Measurements from ENCODE around the gene RAPSN.
A peak's percentile ranks its signal among the peaks of the same experiment; 100 is the strongest.

Gene RAPSN

DNA sequence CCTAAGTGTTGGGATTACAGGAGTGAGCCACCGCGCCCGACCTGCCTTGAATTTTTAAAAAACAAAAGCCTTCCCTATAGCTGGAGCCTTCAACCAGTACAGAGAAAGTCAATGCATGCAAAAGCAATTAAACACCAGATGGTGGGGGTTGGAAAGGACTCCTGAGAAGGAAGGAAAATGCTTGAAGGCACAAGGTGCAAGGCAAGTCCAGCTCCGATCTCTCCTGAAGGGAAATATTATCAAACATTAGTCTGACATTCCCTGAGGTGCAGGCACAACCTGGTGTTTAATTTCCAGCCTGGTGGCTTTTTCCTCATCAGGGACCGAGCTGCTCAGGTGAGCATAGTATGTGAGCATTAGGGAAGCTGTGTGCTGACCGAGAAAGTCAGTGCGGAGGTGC is 12.9 kb upstream of the RAPSN start:
- no peak for DNase-seq

DNA sequence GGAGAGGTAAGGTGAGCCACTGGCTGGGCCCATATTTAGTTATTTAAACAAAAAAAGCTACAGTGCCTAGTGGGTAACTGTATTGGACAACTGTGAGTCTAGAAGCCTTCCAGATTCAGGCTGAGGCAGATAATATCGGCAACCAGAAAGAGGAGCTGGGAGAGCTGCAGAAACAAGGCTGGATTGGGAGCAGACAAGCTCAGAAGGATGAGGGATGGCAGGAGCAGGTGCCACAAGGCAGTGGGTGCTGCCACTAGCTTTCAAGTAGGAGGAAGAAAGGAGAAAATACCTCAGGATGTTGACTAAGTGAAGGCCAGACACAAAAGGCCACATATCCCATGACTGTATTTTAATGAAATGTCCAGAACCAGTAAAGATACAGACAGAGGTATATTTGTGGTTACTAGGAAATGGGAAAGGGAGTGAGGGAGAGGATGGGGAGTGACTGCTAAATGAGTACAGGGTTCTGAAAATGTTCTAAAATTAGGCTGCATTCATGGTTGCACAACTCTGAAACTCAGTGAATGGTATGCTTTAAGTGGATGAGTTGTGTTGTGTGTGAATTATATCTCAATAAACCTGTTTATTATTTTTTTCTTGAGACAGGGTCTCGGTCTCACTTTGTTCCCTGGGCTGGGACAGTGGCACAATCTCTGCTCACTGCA is 11.8 kb upstream of the RAPSN start:
- no peak for DNase-seq

GRCh38 chr11:47454258-47454671 is 5.3 kb upstream of the RAPSN start:
- DNase-seq: peak; percentile 78

- no peak for DNase-seq
Observed at GRCh38 chr11:47453365-47453764, 4.4 kb upstream of the RAPSN start.

GRCh38 chr11:47451990-47452389 is 3.1 kb upstream of the RAPSN start:
- no peak for DNase-seq

- DNase-seq: no peak
Observed at GRCh38 chr11:47451436-47451835, 2.5 kb upstream of the RAPSN start.

DNA sequence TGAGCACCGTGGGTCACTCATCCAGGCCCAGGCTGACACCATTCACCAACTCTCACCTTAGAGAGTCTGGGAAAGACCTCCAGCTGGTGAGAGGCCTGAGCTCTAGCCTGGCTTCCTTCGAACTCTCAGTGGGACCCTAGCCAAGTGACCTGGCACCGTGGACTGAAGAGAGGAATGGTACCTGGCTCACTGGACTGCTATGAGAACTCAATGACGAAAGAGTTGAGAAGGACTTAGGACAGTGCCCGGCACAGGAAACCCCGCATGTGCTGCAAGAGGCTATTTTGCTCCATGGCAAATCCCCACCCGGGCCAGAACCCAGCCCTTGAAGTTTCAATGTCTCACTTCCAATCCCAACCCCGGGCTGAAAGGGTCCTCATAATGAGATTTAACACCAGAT is 605 bp upstream of the RAPSN start:
- no peak for DNase-seq

DNA sequence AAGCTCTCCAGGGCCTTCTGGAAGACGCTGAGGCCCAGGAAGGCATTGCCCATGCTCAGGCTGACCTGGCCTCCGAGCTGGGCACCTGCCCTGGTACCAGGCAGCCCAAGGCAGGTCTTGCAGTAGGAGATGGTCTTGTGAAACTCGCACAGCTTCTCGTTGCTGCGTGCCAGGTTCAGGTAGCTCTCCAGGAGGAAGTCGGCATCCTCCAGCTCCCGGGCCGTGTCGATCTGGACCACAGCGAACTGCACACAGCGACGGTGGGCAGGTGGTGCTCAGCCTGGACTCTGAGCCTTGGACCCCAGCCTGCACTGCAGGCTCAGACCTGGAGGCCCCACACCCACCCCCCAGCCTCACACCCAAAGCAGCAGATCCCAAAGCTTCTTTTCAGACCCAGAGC is 1.0 kb downstream of the RAPSN start:
- no peak for DNase-seq

DNA sequence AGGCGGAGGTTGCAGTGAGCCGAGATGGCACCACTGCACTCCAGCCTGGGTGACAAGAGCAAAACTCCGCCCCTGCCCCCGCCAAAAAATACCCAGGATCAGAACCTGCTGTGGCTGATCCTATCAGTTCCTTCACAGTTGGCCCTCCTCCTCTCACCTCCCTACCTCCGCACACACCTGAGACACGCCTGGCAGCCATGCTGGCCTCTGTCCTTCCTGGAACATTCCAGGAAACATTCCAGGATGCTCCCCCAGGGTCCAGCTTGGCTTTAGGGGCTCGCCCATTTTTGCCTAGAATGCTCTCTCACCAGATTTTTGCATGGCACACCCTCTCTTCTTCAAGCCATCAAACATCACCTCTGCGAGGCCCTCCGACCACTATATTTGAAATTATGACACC is 2.1 kb downstream of the RAPSN start:
- no peak for DNase-seq

DNA sequence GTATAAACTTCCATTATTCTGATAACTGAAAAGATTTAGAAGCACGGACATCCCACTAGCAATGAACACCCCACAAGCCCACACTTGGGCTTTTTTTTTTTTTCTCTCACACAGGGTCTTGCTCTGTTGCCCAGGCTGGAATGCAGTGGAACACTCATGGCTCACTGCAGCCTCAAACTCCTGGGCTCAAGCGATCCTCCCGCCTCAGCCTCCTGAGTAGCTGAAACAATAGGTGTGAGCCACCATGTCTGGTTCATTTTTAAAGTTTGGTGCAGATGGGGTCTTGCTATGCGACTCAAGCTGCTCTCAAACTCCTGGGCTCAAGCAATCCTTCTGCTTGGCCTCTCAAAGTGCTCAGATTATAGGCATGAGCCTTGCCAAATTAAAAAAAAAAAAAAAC is 3.1 kb downstream of the RAPSN start:
- no peak for DNase-seq

DNA sequence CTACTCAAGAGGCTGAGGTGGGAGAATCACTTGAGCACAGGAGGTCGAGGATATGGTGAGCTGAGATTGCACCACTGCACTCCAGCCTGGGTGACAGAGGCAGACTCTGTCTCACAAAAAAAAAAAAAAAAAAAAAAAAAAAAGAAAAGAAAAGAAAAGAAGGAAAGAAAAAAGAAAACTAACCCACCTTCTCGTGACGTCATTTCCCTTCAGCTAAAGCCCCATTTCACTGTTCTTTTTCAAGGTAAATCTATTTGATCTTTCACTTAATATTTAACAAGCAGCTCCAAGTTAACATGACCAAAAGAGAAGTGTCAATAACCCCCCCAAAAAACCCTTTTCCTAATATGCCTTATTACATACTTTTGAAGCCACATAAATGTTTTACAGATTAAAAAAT is 5.1 kb downstream of the RAPSN start:
- DNase-seq: no peak

DNA sequence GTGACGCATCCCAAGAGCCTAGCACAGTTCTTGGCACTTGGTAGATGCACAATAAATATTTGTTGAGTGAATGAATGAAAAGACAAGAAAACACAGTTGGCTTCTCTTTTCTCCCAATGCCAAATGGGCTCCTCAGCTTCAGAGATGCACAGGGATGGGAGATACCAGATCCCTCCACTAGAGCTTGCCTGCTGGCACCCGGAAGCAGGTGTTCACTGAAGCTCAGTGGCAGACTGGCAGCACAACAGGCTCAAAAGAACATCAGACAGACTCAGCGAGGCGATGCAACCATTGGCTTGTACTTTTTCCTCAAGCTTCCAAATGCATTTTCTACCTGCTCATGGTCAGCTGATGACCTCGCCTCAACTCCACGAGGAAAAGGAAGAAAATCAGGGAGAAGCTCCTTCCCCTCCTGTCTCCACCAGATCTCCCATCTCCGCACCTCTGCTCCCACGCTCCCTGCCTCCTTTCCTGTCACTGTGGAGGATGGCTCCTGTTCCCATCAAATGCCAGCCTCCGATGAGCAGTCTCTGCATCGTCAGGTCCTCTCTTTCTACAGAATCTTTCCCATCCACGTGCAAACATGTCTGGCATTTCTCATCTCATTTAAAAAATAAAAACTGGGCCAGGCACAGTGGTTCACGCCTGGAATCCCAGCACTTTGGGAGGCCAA is 5.8 kb downstream of the RAPSN start:
- DNase-seq: peak; percentile 70

DNA sequence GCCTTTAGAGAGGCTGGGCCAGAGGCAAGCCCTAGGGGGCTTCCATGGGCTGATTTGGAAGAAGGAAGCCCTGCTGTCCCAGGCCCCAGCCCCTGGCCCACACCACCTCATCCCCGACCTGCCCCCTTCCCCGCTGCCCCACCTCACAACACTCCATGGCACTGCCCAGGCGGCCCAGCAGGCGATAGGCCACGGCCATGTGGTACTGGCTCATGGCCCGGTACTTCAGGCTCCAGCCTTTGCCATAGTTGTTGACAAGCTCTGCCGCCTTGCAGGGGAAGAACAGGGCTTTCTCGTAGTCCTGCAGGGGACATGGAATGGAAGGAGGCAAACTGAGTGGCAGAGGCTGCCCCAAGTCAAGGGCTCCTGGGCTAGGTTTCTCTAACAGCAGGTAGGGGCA is 6.4 kb downstream of the RAPSN start:
- no peak for DNase-seq

DNA sequence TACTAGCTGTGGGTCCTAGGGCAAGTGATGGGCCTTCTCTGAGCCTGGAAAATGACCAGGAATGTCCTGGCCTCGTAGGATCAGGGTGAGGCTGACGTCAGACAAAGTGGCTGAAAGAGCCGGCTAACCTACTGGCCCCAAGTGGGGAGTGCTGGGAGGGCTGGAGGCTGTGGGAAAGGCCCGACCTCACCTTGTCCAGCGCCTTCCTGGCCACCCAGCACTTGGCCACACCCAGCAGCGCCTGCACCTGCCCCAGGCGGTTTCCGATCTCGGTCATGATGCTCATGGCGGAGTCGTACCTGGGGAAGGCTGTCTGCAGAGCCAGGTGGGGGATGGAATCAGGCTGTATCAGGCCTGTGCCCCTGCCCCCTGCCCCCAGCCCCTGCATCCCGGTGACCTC is 7.5 kb downstream of the RAPSN start:
- no peak for DNase-seq

GRCh38 chr11:47440054-47440476 is 8.9 kb downstream of the RAPSN start:
- DNase-seq: no peak

GRCh38 chr11:47438721-47439120 is 10.2 kb downstream of the RAPSN start:
- DNase-seq: no peak

- no peak for DNase-seq
Observed at GRCh38 chr11:47437746-47438418, 11.1 kb downstream of the RAPSN start.

DNA sequence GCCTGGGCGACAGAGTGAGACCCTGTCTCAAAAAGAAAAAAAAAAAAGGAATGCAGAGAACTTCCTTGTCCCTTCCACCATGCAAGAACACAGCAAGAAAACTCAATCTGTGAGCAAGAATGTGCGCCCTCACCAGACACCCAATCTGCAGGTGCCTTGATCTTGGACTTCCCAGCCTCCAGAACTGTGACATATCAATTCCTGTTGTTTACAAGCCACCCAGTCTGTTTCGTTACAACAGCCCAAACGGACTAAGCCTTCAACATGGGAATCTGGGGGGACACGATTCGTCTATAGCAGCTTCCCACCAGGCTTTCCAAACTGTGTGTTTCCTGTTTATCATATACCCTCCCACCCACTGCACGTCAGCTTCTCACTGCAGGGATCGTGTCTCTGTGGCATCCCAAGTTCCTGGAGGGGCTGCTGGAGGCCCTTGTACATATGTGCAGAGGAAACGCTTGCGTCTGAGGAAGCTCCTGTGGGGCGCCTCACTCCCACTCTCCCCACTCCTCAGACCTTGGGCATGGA is 11.7 kb downstream of the RAPSN start:
- no peak for DNase-seq

- DNase-seq: no peak
Observed at GRCh38 chr11:47436726-47437125, 12.2 kb downstream of the RAPSN start.

DNA sequence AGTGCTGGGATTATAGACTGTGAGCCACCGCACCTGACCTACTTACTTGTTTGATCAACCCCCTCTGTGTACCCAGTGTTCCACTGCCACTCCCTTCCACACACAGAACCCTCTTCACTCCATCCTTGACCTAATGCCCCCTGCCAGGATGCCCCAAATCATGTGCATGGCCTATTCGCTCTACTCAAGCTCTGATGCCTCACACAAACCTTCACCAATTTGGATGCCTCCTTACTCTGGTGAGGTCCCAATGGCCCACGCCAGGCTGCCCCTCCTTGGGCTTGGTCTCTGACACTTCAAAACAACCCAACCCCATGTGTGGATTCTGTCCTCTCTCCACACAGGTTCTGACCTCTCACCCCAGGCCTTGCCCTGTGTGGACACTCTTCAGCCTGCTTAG is 13.2 kb downstream of the RAPSN start:
- no peak for DNase-seq

DNA sequence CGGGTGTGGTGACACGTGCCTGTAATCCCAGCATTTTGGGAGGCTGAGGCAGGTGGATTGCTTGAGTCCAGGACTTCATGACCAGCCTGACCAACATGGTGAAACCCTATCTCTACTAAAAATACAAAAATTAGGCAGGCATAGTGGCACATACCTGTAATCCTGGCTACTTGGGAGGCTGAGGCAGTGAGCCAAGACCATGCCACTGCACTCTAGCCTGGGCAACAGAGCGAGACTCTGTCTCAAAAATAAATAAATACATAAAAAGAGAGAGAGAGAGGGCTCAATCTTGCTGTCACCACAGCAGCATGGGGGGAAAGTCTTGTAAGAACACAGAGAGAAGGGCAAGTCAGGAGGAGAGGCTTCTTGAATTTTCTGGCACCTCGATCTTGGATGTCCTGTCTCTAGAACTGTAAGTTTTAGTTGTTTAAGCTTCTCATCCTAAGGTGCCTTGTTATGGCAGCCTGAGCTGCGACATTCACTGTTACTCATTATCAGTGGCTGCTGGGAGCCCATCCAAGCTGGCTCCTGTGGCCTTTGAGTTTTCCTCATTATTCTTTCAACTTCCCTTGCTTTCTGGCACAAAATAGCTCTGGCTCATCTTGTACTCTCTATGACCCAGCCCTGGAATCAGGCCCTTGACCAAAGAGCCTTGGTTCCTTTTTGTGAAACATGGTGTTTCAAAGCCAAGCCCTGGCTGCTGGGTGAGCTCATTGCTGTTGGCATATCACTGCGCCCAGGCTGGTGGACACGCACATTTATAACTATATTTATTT is 14.7 kb downstream of the RAPSN start:
- DNase-seq: no peak

- DNase-seq: no peak
Observed at GRCh38 chr11:47433157-47433556, 15.8 kb downstream of the RAPSN start.

DNA sequence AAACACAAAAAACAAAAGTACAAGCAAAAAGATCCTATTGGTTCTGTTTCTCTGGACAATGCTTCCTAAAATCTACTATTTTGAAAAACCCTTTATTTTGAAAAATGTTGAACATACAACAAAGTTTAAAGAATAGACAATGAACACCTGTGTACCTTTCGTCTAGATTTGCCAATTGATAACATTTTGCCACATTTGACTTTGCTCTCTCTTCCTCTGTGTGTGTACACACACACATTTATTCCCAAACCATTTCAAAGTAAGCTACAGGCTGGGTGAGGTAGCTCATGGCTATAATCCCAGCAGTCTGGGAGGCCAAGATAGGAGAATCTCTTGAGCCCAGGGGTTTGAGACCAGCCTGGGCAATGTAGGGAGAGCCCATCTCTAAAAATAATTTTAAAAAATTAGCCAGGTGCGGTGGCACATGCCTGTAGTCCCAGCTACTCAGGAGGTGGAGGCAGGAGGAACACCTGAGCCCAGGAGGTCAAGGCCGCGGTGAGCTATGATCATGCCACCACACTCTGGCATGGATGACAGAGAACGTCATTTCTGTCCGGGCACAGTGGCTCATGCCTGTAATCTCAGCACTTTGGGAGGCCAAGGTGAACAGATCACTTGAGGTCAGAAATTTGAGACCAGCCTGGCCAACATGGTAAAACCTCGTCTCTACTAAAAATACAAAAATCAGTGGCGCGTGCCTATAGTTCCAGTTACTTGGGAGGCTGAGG is 17.4 kb downstream of the RAPSN start:
- DNase-seq: no peak

Measured in NCI-H1694 treated with DMSO at 0.1 percent for 48 hours (cell line).